Esophagus muscularis mucosa (tissue), 4 donors: ENCODE results near the gene SV2C. TPM values are rescaled to one million over a fixed set of nuclear protein-coding genes. Genes with fewer than 3 reads are reported as not detected.

Experiments
- DNase-seq: peaks from one replicate; pipeline ENCODE4 v3.0.0-alpha.2; 2017; ENCODE audit errors: extremely low spot score
- H3K27ac ChIP-seq, 4 donors: fragments of 200-600 bp; sonication (generic); replicated peaks in 1 of 4; 1 replicate in 3 of 4; 2 replicates in 1 of 4; pipeline ENCODE4 v1.5.1; 2016 to 2019; ENCODE audit warnings: mild to moderate bottlenecking in 1 of 4
- H3K27me3 ChIP-seq, 4 donors: fragments of 200-600 bp; sonication (generic); one replicate each; pipeline versions ENCODE4 v1.5.1 to v1.6.0; 2016 to 2019
- H3K36me3 ChIP-seq, 4 donors: fragments of 200-600 bp; sonication (generic); one replicate each; pipeline ENCODE4 v1.5.1; 2016 to 2019
- H3K4me1 ChIP-seq, 4 donors: fragments of 200-600 bp; sonication (generic); one replicate each; pipeline ENCODE4 v1.5.1; 2016 to 2019
- H3K4me3 ChIP-seq, 4 donors: fragments of 200-600 bp; sonication (generic); 1 replicate in 2 of 4; 2 replicates in 2 of 4; pipeline ENCODE4 v1.5.1; 2016 to 2019; ENCODE audit warnings: mild to moderate bottlenecking in 4 of 4, moderate library complexity in 1 of 4
- H3K9me3 ChIP-seq, 4 donors: fragments of 200-600 bp; sonication (generic); 1 replicate in 3 of 4; 2 replicates in 1 of 4; pipeline ENCODE4 v1.5.1; 2016 to 2019
- EP300 ChIP-seq: sonication (generic); formaldehyde crosslinking; IDR thresholded peaks from one replicate; pipeline ENCODE4 v1.6.1; 2017; ENCODE audit warnings: antibody characterized with exemption
- POLR2A ChIP-seq: fragments of 450-650 bp; IDR thresholded peaks from one replicate; pipeline ENCODE4 v1.6.1; 2017; ENCODE audit warnings: antibody characterized with exemption, moderate library complexity, mild to moderate bottlenecking, low read depth
- POLR2AphosphoS5 ChIP-seq, 2 donors: sonication (generic); formaldehyde crosslinking; IDR thresholded peaks; one replicate each; pipeline ENCODE4 v1.6.1; 2017; ENCODE audit warnings: antibody characterized with exemption in 2 of 2
- WGBS: methylation state at CpG from one replicate; pipeline ENCODE4 v1.1.5; 2018; 5-methylcytosine and 5-hydroxymethylcytosine counted together
- intact Hi-C: fragments of 100-400 bp; cut with DNase I; formaldehyde crosslinking; loops from one replicate; pipeline ENCODE4 v1.15.1; 2023
- total RNA-seq, 4 donors: library from RNA; depleted of rRNA; stranded (reverse); fragments of >200 nt; gene quantifications; one replicate each; pipeline versions ENCODE4 v1.1.0 to v1.2.1, GENCODE V29; 2016
- TF ChIP-seq, protein P1 (sequence below), 3 experiments: fragments of 200-600 bp in 2 of 3; fragments of 450-650 bp in 1 of 3; sonication (generic) in 2 of 3; IDR thresholded peaks; one replicate each; pipeline ENCODE4 v1.5.1; 2017 to 2019; ENCODE audit warnings: antibody characterized with exemption in 3 of 3, mild to moderate bottlenecking in 2 of 3, moderate library complexity in 1 of 3

Gene SV2C
- total RNA-seq, 4 donors from 2014 or later, result 0.23 to 0.99 (median 0.47) TPM

DNA sequence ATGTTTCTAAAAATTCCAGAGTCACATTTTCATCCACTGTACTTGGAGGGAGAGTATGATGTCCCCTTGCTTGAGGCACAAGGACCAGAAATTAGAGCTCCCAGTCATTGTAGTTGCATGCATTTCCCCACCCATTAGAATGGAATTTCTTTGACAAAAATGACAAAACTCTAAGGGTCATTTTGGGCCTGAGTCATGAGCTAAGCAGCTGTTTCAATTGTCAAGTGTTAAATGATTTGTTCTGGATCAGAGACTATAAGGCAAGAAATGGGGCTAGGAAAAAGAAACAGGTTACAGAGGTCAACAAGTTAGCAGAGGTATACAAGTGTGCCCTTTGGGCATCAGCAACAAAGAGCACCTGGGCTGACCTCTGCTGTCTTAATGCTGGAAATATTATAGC lies 188.7 kb downstream of the SV2C start:
- intact Hi-C loops, result no loop called here
- Histone ChIP-seq H3K4me1 (peaks cover 6 to 10% (median 9%) of the 10 kb centered on the region in 4 donors), H3K4me3 (no peak overlapping the region), H3K9me3 (no peaks in the 10 kb centered on the region), H3K36me3 (no peaks in the 10 kb centered on the region), H3K27me3 (no peaks in the 10 kb centered on the region), H3K27ac (no peak overlapping the region)
- DNase-seq, result no peak
- TF ChIP-seq, protein P1, sequence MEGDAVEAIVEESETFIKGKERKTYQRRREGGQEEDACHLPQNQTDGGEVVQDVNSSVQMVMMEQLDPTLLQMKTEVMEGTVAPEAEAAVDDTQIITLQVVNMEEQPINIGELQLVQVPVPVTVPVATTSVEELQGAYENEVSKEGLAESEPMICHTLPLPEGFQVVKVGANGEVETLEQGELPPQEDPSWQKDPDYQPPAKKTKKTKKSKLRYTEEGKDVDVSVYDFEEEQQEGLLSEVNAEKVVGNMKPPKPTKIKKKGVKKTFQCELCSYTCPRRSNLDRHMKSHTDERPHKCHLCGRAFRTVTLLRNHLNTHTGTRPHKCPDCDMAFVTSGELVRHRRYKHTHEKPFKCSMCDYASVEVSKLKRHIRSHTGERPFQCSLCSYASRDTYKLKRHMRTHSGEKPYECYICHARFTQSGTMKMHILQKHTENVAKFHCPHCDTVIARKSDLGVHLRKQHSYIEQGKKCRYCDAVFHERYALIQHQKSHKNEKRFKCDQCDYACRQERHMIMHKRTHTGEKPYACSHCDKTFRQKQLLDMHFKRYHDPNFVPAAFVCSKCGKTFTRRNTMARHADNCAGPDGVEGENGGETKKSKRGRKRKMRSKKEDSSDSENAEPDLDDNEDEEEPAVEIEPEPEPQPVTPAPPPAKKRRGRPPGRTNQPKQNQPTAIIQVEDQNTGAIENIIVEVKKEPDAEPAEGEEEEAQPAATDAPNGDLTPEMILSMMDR (IDR thresholded peaks at IDR 0.05), result no peak
- TF ChIP-seq POLR2AphosphoS5 (IDR thresholded peaks at IDR 0.05) (no peak), EP300 (no peak), POLR2A (no peak)

DNA sequence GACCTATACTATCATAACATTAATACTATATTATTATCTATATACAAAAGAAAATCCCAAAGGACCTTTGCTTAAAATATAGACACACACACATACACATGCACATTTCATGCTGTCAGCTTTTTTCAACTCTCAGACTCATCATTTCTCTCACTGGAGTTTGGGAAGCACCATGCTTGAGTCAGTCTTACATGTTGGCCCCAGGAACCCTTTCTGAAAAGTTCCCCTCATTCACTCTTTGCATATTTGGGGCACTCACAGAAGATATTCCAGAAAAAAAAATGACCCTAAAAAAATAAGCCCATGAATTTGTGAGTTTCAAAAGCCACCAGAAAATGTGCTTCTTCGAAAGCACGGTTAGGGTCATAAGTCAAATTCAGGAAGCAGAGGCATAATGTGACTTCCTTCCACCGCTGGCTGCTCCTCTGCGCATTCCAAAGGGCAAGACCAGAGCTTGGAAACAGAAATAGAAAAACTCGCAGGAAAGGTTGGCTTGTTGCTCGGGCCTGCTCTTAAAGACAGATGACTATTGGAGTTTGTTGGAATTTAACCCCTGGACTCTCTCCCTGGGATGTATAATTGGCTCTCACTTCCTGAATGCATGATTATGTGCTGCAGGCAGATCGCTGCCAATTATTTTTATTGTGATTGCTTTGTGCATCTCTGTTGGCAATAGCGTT lies 190.2 kb downstream of the SV2C start:
- no peaks in the 10 kb centered on the region for H3K36me3 ChIP-seq
- intact Hi-C loops, result no loop called here
- no peak for DNase-seq
- TF ChIP-seq POLR2AphosphoS5 (IDR thresholded peaks at IDR 0.05), result peak in 1 of 2 donors; percentile 6
- TF ChIP-seq, protein P1 (IDR thresholded peaks at IDR 0.05), result no peak
- H3K9me3 ChIP-seq, result no peaks in the 10 kb centered on the region
- 21% methylated on average over 8 of the region's 8 CpGs for WGBS
- H3K27me3 ChIP-seq, result no peaks in the 10 kb centered on the region
- no peak overlapping the region for H3K4me3 ChIP-seq
- no peak overlapping the region for H3K27ac ChIP-seq
- H3K4me1 ChIP-seq, result peaks cover 6 to 10% (median 9%) of the 10 kb centered on the region in 4 donors

DNA sequence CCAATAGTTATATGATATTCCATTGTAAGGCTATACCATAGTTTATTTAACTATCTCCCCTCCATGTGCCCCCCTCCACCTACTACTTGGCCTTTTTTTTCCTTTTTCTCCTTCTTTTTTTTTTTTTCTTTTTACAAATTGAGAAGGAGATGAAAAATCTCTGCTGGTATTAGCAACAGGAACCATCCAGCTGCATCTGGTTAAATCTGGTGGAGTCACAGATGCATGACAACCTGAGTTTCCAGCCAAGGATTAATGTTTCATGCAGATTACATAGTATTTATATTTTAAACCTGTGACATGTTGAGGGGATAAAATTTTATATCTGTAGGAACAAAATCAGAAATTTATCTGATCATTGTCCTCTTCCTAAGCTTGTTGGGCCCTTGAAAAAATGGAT lies 191.4 kb downstream of the SV2C start:
- Histone ChIP-seq H3K27ac (no peak overlapping the region), H3K27me3 (no peaks in the 10 kb centered on the region), H3K4me1 (peaks cover 6 to 10% (median 9%) of the 10 kb centered on the region in 4 donors), H3K36me3 (no peaks in the 10 kb centered on the region), H3K9me3 (no peaks in the 10 kb centered on the region), H3K4me3 (no peak overlapping the region)
- intact Hi-C loops, result no loop called here
- DNase-seq, result no peak
- TF ChIP-seq POLR2AphosphoS5 (IDR thresholded peaks at IDR 0.05) (no peak), EP300 (no peak), POLR2A (no peak)
- TF ChIP-seq, protein P1 (IDR thresholded peaks at IDR 0.05), result no peak

DNA sequence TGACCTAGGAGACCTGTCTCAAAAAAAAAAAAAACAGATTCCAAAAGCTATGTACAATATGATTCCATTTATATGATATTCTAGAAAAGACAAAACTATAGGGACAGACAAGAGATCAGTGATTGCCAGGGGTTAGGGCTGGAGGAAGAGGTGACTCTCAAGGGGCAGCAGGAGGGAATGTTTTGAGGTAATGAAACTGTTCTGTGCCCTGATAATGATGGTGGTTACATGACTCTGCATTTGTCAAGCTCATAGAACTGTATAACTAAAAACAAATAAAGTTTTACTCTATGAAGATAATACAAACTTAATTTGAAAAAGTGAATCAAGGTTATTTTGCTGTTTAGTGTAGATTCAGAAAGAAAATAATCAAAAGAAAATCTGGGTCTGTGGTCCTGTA lies 194.6 kb downstream of the SV2C start:
- Histone ChIP-seq H3K9me3 (no peaks in the 10 kb centered on the region), H3K27me3 (no peaks in the 10 kb centered on the region), H3K4me1 (peaks cover 5 to 10% (median 8%) of the 10 kb centered on the region in 4 donors), H3K4me3 (no peak overlapping the region), H3K27ac (no peak overlapping the region), H3K36me3 (no peaks in the 10 kb centered on the region)
- intact Hi-C loops, result no loop called here
- DNase-seq, result no peak
- TF ChIP-seq EP300 (no peak), POLR2AphosphoS5 (IDR thresholded peaks at IDR 0.05) (no peak), POLR2A (no peak)
- TF ChIP-seq, protein P1 (IDR thresholded peaks at IDR 0.05), result no peak

DNA sequence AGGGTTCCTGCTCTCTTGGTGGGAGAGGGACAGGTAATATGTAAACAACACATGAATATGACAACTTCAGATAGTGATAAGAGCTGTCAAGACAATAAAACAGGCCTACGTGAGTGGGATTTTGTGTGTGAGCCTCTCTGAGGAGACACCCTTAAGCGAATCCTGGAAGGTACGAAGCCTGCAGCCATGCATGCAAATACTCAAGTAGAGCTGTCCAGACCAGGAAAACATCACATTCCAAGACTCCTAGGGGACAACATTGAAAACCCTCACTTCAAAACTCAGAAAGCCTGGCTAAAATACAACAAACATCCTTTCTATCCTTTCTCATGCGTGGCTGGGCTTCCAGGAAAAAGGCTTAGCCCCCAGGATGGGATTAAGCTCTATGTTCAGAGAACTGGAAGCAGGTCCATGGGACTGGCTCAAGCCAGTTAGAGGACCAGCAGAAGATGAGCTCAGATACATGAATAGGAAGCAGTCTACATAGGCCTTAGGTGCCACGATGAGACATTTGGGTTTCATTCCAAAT lies 195.1 kb downstream of the SV2C start:
- H3K4me1 ChIP-seq, result peaks cover 5 to 8% (median 7%) of the 10 kb centered on the region in 4 donors
- H3K27ac ChIP-seq, result no peak overlapping the region
- TF ChIP-seq, protein P1 (IDR thresholded peaks at IDR 0.05), result no peak
- H3K36me3 ChIP-seq, result no peaks in the 10 kb centered on the region
- DNase-seq, result no peak
- 89% methylated on average over 5 of the region's 5 CpGs for WGBS
- no peaks in the 10 kb centered on the region for H3K27me3 ChIP-seq
- intact Hi-C loops, result no loop called here
- H3K4me3 ChIP-seq, result no peak overlapping the region
- no peaks in the 10 kb centered on the region for H3K9me3 ChIP-seq
